H1 (cell line): ENCODE measurements around the gene HCK. TPM values are rescaled to one million over a fixed set of nuclear protein-coding genes. Genes with fewer than 3 reads are reported as not detected.

ENCODE experiments used
- ASH2L ChIP-seq: fragments of 200-600, 300-600 bp; sonication (generic); IDR thresholded peaks from one replicate; pipeline ENCODE4 v1.7.1; 2017; ENCODE audit warnings: low read length
- BCL11A ChIP-seq, 2 experiments: IDR thresholded peaks; one replicate each; pipeline ENCODE4 v1.6.1; 2011; ENCODE audit warnings: low read depth in 2 of 2, low read length in 2 of 2, mild to moderate bottlenecking in 2 of 2
- BRCA1 ChIP-seq: IDR thresholded peaks from 2 replicates; pipeline ENCODE4 v1.6.1; 2012; ENCODE audit warnings: low read depth, low read length, improper control_type of control experiment
- CEBPB ChIP-seq: IDR thresholded peaks from 2 replicates; pipeline ENCODE4 v1.6.1; 2012; ENCODE audit warnings: low read depth, low read length
- CTBP2 ChIP-seq: IDR thresholded peaks from 2 replicates; pipeline ENCODE4 v1.7.0; 2011; ENCODE audit warnings: borderline replicate concordance, mild to moderate bottlenecking, moderate library complexity, mixed read lengths, low read length; ENCODE audit not compliant: insufficient read depth, insufficient read length
- CTCF ChIP-seq, 3 experiments: IDR thresholded peaks; 1 replicate in 2 of 3; 2 replicates in 1 of 3; pipeline versions ENCODE4 v1.5.1 to v1.6.1; 2011; ENCODE audit warnings: low read length in 3 of 3, mild to moderate bottlenecking in 3 of 3, inconsistent platforms in 2 of 3, low read depth in 1 of 3, moderate library complexity in 1 of 3; ENCODE audit not compliant: insufficient read depth in 1 of 3; ENCODE audit errors: control extremely low read depth in 1 of 3
- HDAC2 ChIP-seq, 2 experiments: fragments of 300-600 bp in 1 of 2; sonication (generic) in 1 of 2; IDR thresholded peaks; 2 replicates each; pipeline ENCODE4 v1.6.1; 2011 to 2012; ENCODE audit warnings: low read depth in 2 of 2, low read length in 2 of 2, mild to moderate bottlenecking in 2 of 2, moderate library complexity in 2 of 2, borderline replicate concordance in 1 of 2, inconsistent platforms in 1 of 2
- JUN ChIP-seq: IDR thresholded peaks from 2 replicates; pipeline ENCODE4 v1.6.1; 2011; ENCODE audit warnings: low read depth, mild to moderate bottlenecking, improper control_type of control experiment, low read length
- JUND ChIP-seq: IDR thresholded peaks from 2 replicates; pipeline ENCODE4 v1.6.1; 2011; ENCODE audit warnings: mild to moderate bottlenecking, improper control_type of control experiment, low read length
- KDM1A ChIP-seq: fragments of 200-600, 300-600 bp; sonication (generic); IDR thresholded peaks from 2 replicates; pipeline ENCODE4 v1.7.1; 2016; ENCODE audit warnings: mild to moderate bottlenecking, low read length, borderline replicate concordance
- POLR2A ChIP-seq, 2 experiments: IDR thresholded peaks; 1 replicate in 1 of 2; 2 replicates in 1 of 2; pipeline ENCODE4 v1.6.1; 2011; ENCODE audit warnings: low read depth in 2 of 2, low read length in 2 of 2, mild to moderate bottlenecking in 2 of 2; ENCODE audit errors: control extremely low read depth in 1 of 2
- RBBP5 ChIP-seq: IDR thresholded peaks from 2 replicates; pipeline ENCODE4 v1.7.1; 2012; ENCODE audit warnings: low read depth, mild to moderate bottlenecking, inconsistent platforms, low read length, moderate library complexity, borderline replicate concordance
- RXRA ChIP-seq: IDR thresholded peaks from 2 replicates; pipeline ENCODE4 v1.6.1; 2011; ENCODE audit warnings: low read depth, mild to moderate bottlenecking, low read length, moderate library complexity; ENCODE audit not compliant: insufficient read depth
- SP1 ChIP-seq: IDR thresholded peaks from 2 replicates; pipeline ENCODE4 v1.6.1; 2011; ENCODE audit warnings: low read depth, low read length
- SRF ChIP-seq: IDR thresholded peaks from 2 replicates; pipeline ENCODE4 v1.6.1; 2011; ENCODE audit warnings: mild to moderate bottlenecking, low read depth, low read length, moderate library complexity
- TCF12 ChIP-seq: IDR thresholded peaks from 2 replicates; pipeline ENCODE4 v1.6.1; 2011; ENCODE audit warnings: low read depth, mild to moderate bottlenecking, low read length
- YY1 ChIP-seq: IDR thresholded peaks from 2 replicates; pipeline ENCODE4 v1.6.1; 2011; ENCODE audit warnings: low read depth, mild to moderate bottlenecking, low read length
- ZNF274 ChIP-seq: IDR thresholded peaks from 2 replicates; pipeline ENCODE4 v1.7.0; 2012; ENCODE audit warnings: low read length, borderline replicate concordance; ENCODE audit errors: extremely low read depth
- polyA plus RNA-seq, 7 experiments: library from polyadenylated mRNA; depleted of rRNA in 3 of 7; stranded (reverse) in 5 of 7; unstranded in 2 of 7; fragments of >200 nt in 5 of 7; fragments of 200-250 nt in 2 of 7; gene quantifications; 1 replicate in 5 of 7; 2 replicates in 1 of 7; 4 replicates in 1 of 7; pipeline versions ENCODE4 v1.2.1 to v1.2.3, GENCODE V29; 2011 to 2013; ENCODE audit warnings: missing spikeins in 2 of 7, mixed read lengths in 2 of 7
- total RNA-seq: library from RNA; stranded (reverse); fragmentation: NEBNext Ultra II Directional; extraction: Animal tissue kit (Norgen Biotek cat#: 25700); gene quantifications from 2 replicates; pipeline ENCODE4 v1.2.1, GENCODE V29; 2021

The HCK gene
- total and polyA plus RNA-seq, 2 of the 8 experiments (the other 6 are each of a cell fraction or from before 2014, with no cell fraction given), result 0.37 to 4.3 TPM

- TF ChIP-seq RXRA (no peak), KDM1A (peak; percentile 93), HDAC2 (IDR thresholded peaks at IDR 0.05; ENCODE audit: borderline replicate concordance in 1 of 2, low read depth in 2 of 2, low read length in 2 of 2) (peak; percentile 91 to 92; a peak in 2 of 4 replicates), BRCA1 (no peak), YY1 (0 out of 2 replicates have a peak, but pooled peaks have one; percentile 7), ZNF274 (no peak), CEBPB (peak; percentile 32; the same call in 1 of the 2 replicates), BCL11A (IDR thresholded peaks at IDR 0.05; ENCODE audit: low read depth in 2 of 2, low read length in 2 of 2) (no peak), SRF (no peak), TCF12 (no peak), JUN (no peak), JUND (peak; percentile 47; the same call in 1 of the 2 replicates), POLR2A (IDR thresholded peaks at IDR 0.05; ENCODE audit: control extremely low read depth in 1 of 2, low read depth in 2 of 2, low read length in 2 of 2) (peak in 1 of 2 experiments; percentile 38; a peak in 1 of 3 replicates), RBBP5 (peak; percentile 78; the same call in 1 of the 2 replicates), ASH2L (peak; percentile 67), CTCF (IDR thresholded peaks at IDR 0.05; ENCODE audit: control extremely low read depth in 1 of 3, insufficient read depth in 1 of 3, low read depth in 1 of 3, low read length in 3 of 3) (no peak), CTBP2 (peak; percentile 86), SP1 (peak; percentile 88)
Observed at GRCh38 chr20:32089637-32090362, 37.8 kb downstream of the HCK start (continued).
